H9 (cell line): Measurements from ENCODE around the gene PRDM2. TPM values are rescaled to one million over a fixed set of nuclear protein-coding genes. Genes with fewer than 3 reads are reported as not detected.

Experiments used
- DNase-seq: peaks from one replicate; pipeline ENCODE4 v3.0.0-alpha.2; 2017
- H2AFZ ChIP-seq: one replicate; pipeline ENCODE4 v1.6.1; 2013; ENCODE audit warnings: mild to moderate bottlenecking, low read length, control low read depth, moderate library complexity
- H2AK5ac ChIP-seq: 2 replicates; pipeline ENCODE4 v1.6.1; 2013; ENCODE audit warnings: low read length, control low read depth, mixed read lengths; ENCODE audit not compliant: insufficient read length
- H2BK120ac ChIP-seq: one replicate; pipeline ENCODE4 v1.6.1; 2013; ENCODE audit warnings: low read depth, mild to moderate bottlenecking, low read length, control low read depth, inconsistent platforms; ENCODE audit not compliant: poor library complexity, severe bottlenecking
- H2BK12ac ChIP-seq: 2 replicates; pipeline ENCODE4 v1.6.1; 2013; ENCODE audit warnings: low read length, control low read depth, mixed read lengths, low read depth; ENCODE audit not compliant: insufficient read length
- H2BK15ac ChIP-seq: 2 replicates; pipeline ENCODE4 v1.6.1; 2013; ENCODE audit warnings: low read depth, low read length, control low read depth
- H2BK20ac ChIP-seq: one replicate; pipeline ENCODE4 v1.6.1; 2013; ENCODE audit warnings: low read depth, mild to moderate bottlenecking, low read length, control low read depth, inconsistent platforms; ENCODE audit not compliant: poor library complexity, severe bottlenecking
- H2BK5ac ChIP-seq: 2 replicates; pipeline ENCODE4 v1.6.1; 2013; ENCODE audit warnings: low read length, control low read depth, mixed read lengths; ENCODE audit not compliant: insufficient read length
- H3K14ac ChIP-seq: 2 replicates; pipeline ENCODE4 v1.6.1; 2013; ENCODE audit warnings: low read length, control low read depth; ENCODE audit not compliant: insufficient read depth
- H3K18ac ChIP-seq: 2 replicates; pipeline ENCODE4 v1.6.1; 2013; ENCODE audit warnings: low read depth, mild to moderate bottlenecking, mixed read lengths, low read length, control low read depth; ENCODE audit not compliant: insufficient read length
- H3K23ac ChIP-seq: 2 replicates; pipeline ENCODE4 v1.6.1; 2013; ENCODE audit warnings: low read length, control low read depth, mixed read lengths, low read depth; ENCODE audit not compliant: insufficient read length
- H3K23me2 ChIP-seq: 2 replicates; pipeline ENCODE4 v1.6.1; 2013; ENCODE audit warnings: low read depth, mild to moderate bottlenecking, mixed read lengths, low read length, control low read depth; ENCODE audit not compliant: insufficient read length, poor library complexity, severe bottlenecking
- H3K27ac ChIP-seq: 2 replicates; pipeline ENCODE4 v1.5.1; 2013; ENCODE audit warnings: low read length, control low read depth, mixed read lengths, low read depth; ENCODE audit not compliant: insufficient read length
- H3K27me3 ChIP-seq: 2 replicates; pipeline ENCODE4 v1.6.1; 2013; ENCODE audit warnings: low read length, control low read depth, inconsistent platforms; ENCODE audit not compliant: insufficient read depth
- H3K4ac ChIP-seq: 2 replicates; pipeline ENCODE4 v1.6.1; 2013; ENCODE audit warnings: low read depth, mild to moderate bottlenecking, control low read depth, inconsistent platforms, low read length, moderate library complexity
- H3K4me1 ChIP-seq: 2 replicates; pipeline ENCODE4 v1.6.1; 2013; ENCODE audit warnings: low read length, control low read depth, inconsistent platforms; ENCODE audit not compliant: insufficient read depth
- H3K4me2 ChIP-seq: 2 replicates; pipeline ENCODE4 v1.6.1; 2013; ENCODE audit warnings: low read length, control low read depth, mixed read lengths; ENCODE audit not compliant: insufficient read length, insufficient read depth
- H3K56ac ChIP-seq: 2 replicates; pipeline ENCODE4 v1.6.1; 2013; ENCODE audit warnings: low read depth, mild to moderate bottlenecking, mixed read lengths, low read length, control low read depth; ENCODE audit not compliant: insufficient read length
- H3K79me1 ChIP-seq: 2 replicates; pipeline ENCODE4 v1.6.1; 2013; ENCODE audit warnings: low read depth, mild to moderate bottlenecking, moderate library complexity, low read length, control low read depth, inconsistent platforms; ENCODE audit not compliant: insufficient read depth, poor library complexity, severe bottlenecking
- H3K79me2 ChIP-seq: 2 replicates; pipeline ENCODE4 v1.6.1; 2013; ENCODE audit warnings: low read length, control low read depth, inconsistent platforms; ENCODE audit not compliant: insufficient read depth
- H3K9ac ChIP-seq: 2 replicates; pipeline ENCODE4 v1.6.1; 2013; ENCODE audit warnings: low read length, control low read depth, mixed read lengths; ENCODE audit not compliant: insufficient read length; ENCODE audit errors: extremely low read depth
- H3K9me3 ChIP-seq: one replicate; pipeline ENCODE4 v1.6.1; 2013; ENCODE audit warnings: low read depth, low read length, inconsistent platforms; ENCODE audit not compliant: control insufficient read depth
- H3T11ph ChIP-seq: one replicate; pipeline ENCODE4 v1.6.1; 2013; ENCODE audit warnings: mild to moderate bottlenecking, low read length, control low read depth, inconsistent platforms
- H4K20me1 ChIP-seq: one replicate; pipeline ENCODE4 v1.6.1; 2013; ENCODE audit not compliant: control insufficient read depth, insufficient read length, insufficient read depth
- H4K5ac ChIP-seq: 2 replicates; pipeline ENCODE4 v1.6.1; 2013; ENCODE audit warnings: low read depth, mild to moderate bottlenecking, mixed read lengths, low read length, control low read depth; ENCODE audit not compliant: insufficient read length
- H4K8ac ChIP-seq: replicated peaks from 2 replicates; pipeline ENCODE4 v1.6.1; 2013; ENCODE audit warnings: low read length, control low read depth, mixed read lengths, low read depth; ENCODE audit not compliant: insufficient read length
- H4K91ac ChIP-seq: 2 replicates; pipeline ENCODE4 v1.6.1; 2013; ENCODE audit warnings: low read depth, mild to moderate bottlenecking, moderate library complexity, mixed read lengths, low read length, control low read depth; ENCODE audit not compliant: insufficient read length
- H3K27ac Mint-ChIP-seq, 3 experiments: 2 replicates in 2 of 3; 3 replicates in 1 of 3; pipeline ENCODE4 v1.8.0; 2020 to 2021; ENCODE audit warnings: mixed read lengths in 3 of 3, mild to moderate bottlenecking in 1 of 3, moderate library complexity in 1 of 3
- H3K27me3 Mint-ChIP-seq: 2 replicates; pipeline ENCODE4 v1.8.0; 2021; ENCODE audit warnings: low read depth, mild to moderate bottlenecking, moderate library complexity, mixed read lengths
- H3K36me3 Mint-ChIP-seq, 3 experiments: 2 replicates in 2 of 3; 3 replicates in 1 of 3; pipeline ENCODE4 v1.8.0; 2020 to 2021; ENCODE audit warnings: low read depth in 3 of 3, mixed read lengths in 3 of 3; ENCODE audit not compliant: insufficient read depth in 1 of 3
- H3K4me1 Mint-ChIP-seq, 2 experiments: 2 replicates each; pipeline ENCODE4 v1.8.0; 2020; ENCODE audit warnings: mixed read lengths in 2 of 2
- H3K4me3 Mint-ChIP-seq, 2 experiments: 2 replicates in 1 of 2; 3 replicates in 1 of 2; pipeline ENCODE4 v1.8.0; 2020 to 2021; ENCODE audit warnings: mild to moderate bottlenecking in 2 of 2, mixed read lengths in 2 of 2, moderate library complexity in 1 of 2
- H3K9me3 Mint-ChIP-seq, 2 experiments: 2 replicates in 1 of 2; 3 replicates in 1 of 2; pipeline ENCODE4 v1.8.0; 2020; ENCODE audit warnings: mild to moderate bottlenecking in 2 of 2, mixed read lengths in 2 of 2, moderate library complexity in 1 of 2
- CTCF ChIP-seq: fragments of 200-600 bp; sonication (generic); conservative IDR thresholded peaks from 3 replicates; pipeline ENCODE4 v1.8.0; 2021; ENCODE audit warnings: antibody characterized with exemption, mild to moderate bottlenecking
- WGBS: extraction: QIAGEN DNeasy Blood & Tissue Kit; methylation state at CpG from one replicate; pipeline ENCODE4 v1.1.7; 2013; ENCODE audit warnings: missing lambda C conversion rate, low lambda C conversion rate, mixed read lengths; ENCODE audit not compliant: insufficient read length; ENCODE audit errors: extremely low coverage; 5-methylcytosine and 5-hydroxymethylcytosine counted together
- total RNA-seq: library from RNA; stranded (reverse); gene quantifications from 2 replicates; pipeline ENCODE4 v1.2.1, GENCODE V29; 2021

Gene PRDM2
- total RNA-seq, 1 experiment from 2014 or later: 24.5 TPM

DNA sequence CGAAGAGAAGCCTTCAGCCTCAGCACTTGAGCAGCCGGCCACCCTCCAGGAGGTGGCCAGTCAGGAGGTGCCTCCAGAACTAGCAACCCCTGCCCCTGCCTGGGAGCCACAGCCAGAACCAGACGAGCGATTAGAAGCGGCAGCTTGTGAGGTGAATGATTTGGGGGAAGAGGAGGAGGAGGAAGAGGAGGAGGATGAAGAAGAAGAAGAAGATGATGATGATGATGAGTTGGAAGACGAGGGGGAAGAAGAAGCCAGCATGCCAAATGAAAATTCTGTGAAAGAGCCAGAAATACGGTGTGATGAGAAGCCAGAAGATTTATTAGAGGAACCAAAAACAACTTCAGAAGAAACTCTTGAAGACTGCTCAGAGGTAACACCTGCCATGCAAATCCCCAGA, 78.4 kb downstream of the PRDM2 start:
- no peak overlapping the region for H2BK120ac ChIP-seq
- no peak overlapping the region for H2BK5ac ChIP-seq
- H3K4me1 ChIP-seq: peaks cover 5% of the 10 kb centered on the region; the same call in 1 of the 2 replicates
- H3K79me1 ChIP-seq: peaks cover 2% of the 10 kb centered on the region
- no peak overlapping the region for H2BK15ac ChIP-seq
- no peak overlapping the region for H3K27ac ChIP-seq
- H3K4ac ChIP-seq: no peak overlapping the region
- no peak overlapping the region for H3K18ac ChIP-seq
- peaks cover 0 to 14% of the 10 kb centered on the region in 2 experiments; a peak in 3 of 4 replicates for H3K4me1 Mint-ChIP-seq
- peaks cover 10 to 50% (median 40%) of the 10 kb centered on the region in 3 experiments for H3K36me3 Mint-ChIP-seq
- H3K56ac ChIP-seq: no peak overlapping the region
- H3K4me2 ChIP-seq: no peak overlapping the region
- no peak overlapping the region for H2BK20ac ChIP-seq
- no peaks in the 10 kb centered on the region for H3K9me3 ChIP-seq
- no peak for TF ChIP-seq CTCF
- no peaks in the 10 kb centered on the region for H3K9me3 Mint-ChIP-seq
- H3K23me2 ChIP-seq: no peaks in the 10 kb centered on the region
- H3T11ph ChIP-seq: no peak overlapping the region
- DNase-seq: no peak
- no peaks in the 10 kb centered on the region for H3K27me3 ChIP-seq
- no peak overlapping the region for H4K8ac ChIP-seq
- 100% methylated on average over 1 of the region's 7 CpGs for WGBS
- no peaks in the 10 kb centered on the region for H3K79me2 ChIP-seq
- H4K20me1 ChIP-seq: no peaks in the 10 kb centered on the region
- no peak overlapping the region for H3K27ac Mint-ChIP-seq
- H2AFZ ChIP-seq: no peak overlapping the region
- no peak overlapping the region for H3K23ac ChIP-seq
- H3K14ac ChIP-seq: no peak overlapping the region
- no peak overlapping the region for H2AK5ac ChIP-seq
- no peak overlapping the region for H3K4me3 Mint-ChIP-seq
- H4K5ac ChIP-seq: no peak overlapping the region
- H2BK12ac ChIP-seq: no peak overlapping the region
- H3K27me3 Mint-ChIP-seq: no peaks in the 10 kb centered on the region
- H3K9ac ChIP-seq: no peak overlapping the region
- H4K91ac ChIP-seq: no peak overlapping the region
